Measurements from ENCODE around the gene PIP5K1C.
A peak's percentile ranks its signal among the peaks of the same experiment; 100 is the strongest.

The PIP5K1C gene

GRCh38 chr19:3673506-3674439, 26.5 kb downstream of the PIP5K1C start:
- no peak for TF ChIP-seq CTCF (conservative IDR thresholded peaks at IDR 0.05; ENCODE audit: low read depth, low read length)
- DNase-seq (ENCODE audit: low read depth), result no peak
- H3K4me3 ChIP-seq (ENCODE audit: low read length), result no peak overlapping the region

GRCh38 chr19:3672993-3673392, 27.3 kb downstream of the PIP5K1C start:
- peak; percentile 1 for TF ChIP-seq CTCF (conservative IDR thresholded peaks at IDR 0.05; ENCODE audit: low read depth, low read length)
- no peak overlapping the region for H3K4me3 ChIP-seq (ENCODE audit: low read length)
- DNase-seq (ENCODE audit: low read depth), result no peak

- no peak for TF ChIP-seq CTCF (conservative IDR thresholded peaks at IDR 0.05; ENCODE audit: low read depth, low read length)
Observed at GRCh38 chr19:3672575-3672948, 27.7 kb downstream of the PIP5K1C start.

GRCh38 chr19:3671680-3672574, 28.3 kb downstream of the PIP5K1C start:
- no peak overlapping the region for H3K4me3 ChIP-seq (ENCODE audit: low read length)
- peak; percentile 22 for TF ChIP-seq CTCF (conservative IDR thresholded peaks at IDR 0.05; ENCODE audit: low read depth, low read length)
- DNase-seq (ENCODE audit: low read depth), result no peak

More at GRCh38 chr19:3672575-3672948, 27.7 kb downstream of the PIP5K1C start:
- H3K4me3 ChIP-seq (ENCODE audit: low read length), result no peak overlapping the region
- no peak for DNase-seq (ENCODE audit: low read depth)

- H3K4me3 ChIP-seq (ENCODE audit: low read length), result no peak overlapping the region
Observed at GRCh38 chr19:3670796-3671679, 29.2 kb downstream of the PIP5K1C start.

More at GRCh38 chr19:3670796-3671679, 29.2 kb downstream of the PIP5K1C start:
- no peak for DNase-seq (ENCODE audit: low read depth)
- TF ChIP-seq CTCF (conservative IDR thresholded peaks at IDR 0.05; ENCODE audit: low read depth, low read length), result no peak

Data from retinal pigment epithelial cell (primary cell).